Ovary (tissue), 9 donors: ENCODE data around the gene RB1. TPM values are rescaled to one million over a fixed set of nuclear protein-coding genes. Genes with fewer than 3 reads are reported as not detected.

ENCODE experiments used
- DNase-seq, 5 donors: peaks; one replicate each; pipeline ENCODE4 v3.0.0-alpha.2; 2019 to 2020
- H3K27ac ChIP-seq, 2 donors: fragments of 200-600 bp; one replicate each; pipeline versions ENCODE4 v1.5.1 to v1.8.0; 2019 to 2022
- H3K27me3 ChIP-seq: fragments of 200-600 bp; one replicate; pipeline ENCODE4 v1.8.0; 2022
- H3K36me3 ChIP-seq: fragments of 200-600 bp; sonication (generic); one replicate; pipeline ENCODE4 v1.5.1; 2019
- H3K4me1 ChIP-seq: one replicate; pipeline ENCODE4 v1.8.1; 2013; ENCODE audit warnings: mild to moderate bottlenecking, moderate library complexity; ENCODE audit not compliant: insufficient read depth
- H3K4me3 ChIP-seq: fragments of 200-600 bp; sonication (generic); one replicate; pipeline ENCODE4 v1.5.1; 2017
- H3K9me3 ChIP-seq, 2 donors: fragments of 200-600 bp in 1 of 2; sonication (generic) in 1 of 2; one replicate each; pipeline versions ENCODE4 v1.5.1 to v1.8.1; 2013 to 2019; ENCODE audit warnings: mild to moderate bottlenecking in 1 of 2, moderate library complexity in 1 of 2
- CTCF ChIP-seq, 3 donors: fragments of 450-650 bp in 2 of 3; fragments of 200-600 bp in 1 of 3; IDR thresholded peaks; one replicate each; pipeline versions ENCODE4 v1.5.1 to v1.8.0; 2016 to 2022; ENCODE audit warnings: antibody characterized with exemption in 3 of 3, mild to moderate bottlenecking in 1 of 3
- EP300 ChIP-seq: sonication (generic); formaldehyde crosslinking; IDR thresholded peaks from one replicate; pipeline ENCODE4 v1.6.1; 2017; ENCODE audit warnings: antibody characterized with exemption
- POLR2A ChIP-seq: fragments of 450-650 bp; IDR thresholded peaks from one replicate; pipeline ENCODE4 v1.6.1; 2017; ENCODE audit warnings: antibody characterized with exemption, mild to moderate bottlenecking, moderate library complexity
- WGBS, 3 donors: extraction: QIAGEN DNeasy Blood & Tissue Kit in 1 of 3; methylation state at CpG; one replicate each; pipeline versions ENCODE4 v1.1.5 to v1.1.7; 2013 to 2017; 5-methylcytosine and 5-hydroxymethylcytosine counted together
- intact Hi-C, 4 donors: fragments of 100-400 bp; cut with DNase I; formaldehyde crosslinking; loops; one replicate each; pipeline versions ENCODE4 v1.11.0 to v1.15.1; 2022 to 2023
- polyA plus RNA-seq, 2 donors: library from polyadenylated mRNA; stranded (reverse); fragments of 200-250 nt in 1 of 2; fragments of 350-450 nt in 1 of 2; fragmentation: Illumina TruSeq in 1 of 2; extraction: RNeasy Lipid Tissue Mini Kit (QIAGEN cat#74804) in 1 of 2; gene quantifications; one replicate each; pipeline ENCODE4 v1.2.3, GENCODE V29; 2013 to 2014
- total RNA-seq, 7 donors: library from RNA; depleted of rRNA in 2 of 7; stranded (reverse); fragments of >200 nt in 2 of 7; fragmentation: NEBNext Ultra II Directional in 3 of 7; extraction: Animal tissue kit (Norgen Biotek cat#: 25700) in 3 of 7; gene quantifications; one replicate each; pipeline versions ENCODE4 v1.1.0 to v1.2.4, GENCODE V29; 2016 to 2023
- donor health status: DM: no; HTN: no; CAD: no; lungs with moderate emphysema.
- donor health status: DM: no; HTN: no; CAD: no.
- donor health status: Bipolar disorder and iron deficiency.
- donor health status: DM: yes; HTN: yes; CAD: no.
- donor health status: DM: no; HTN: no; CAD: no.
- donor health status: DM: yes; HTN: yes; CAD: no.

The RB1 gene
- total and polyA plus RNA-seq, 9 donors, result 11.4 to 36.6 (median 27.1) TPM

GRCh38 chr13:48264058-48264457 is 39.5 kb upstream of the RB1 start:
- intact Hi-C loops, result no loop called here

GRCh38 chr13:48265217-48265815 is 38.2 kb upstream of the RB1 start:
- intact Hi-C loops, result no loop called here
- no peaks in the 10 kb centered on the region for H3K9me3 ChIP-seq
- no peaks in the 10 kb centered on the region for H3K36me3 ChIP-seq
- TF ChIP-seq EP300, result no peak
- no peak for TF ChIP-seq POLR2A
- TF ChIP-seq CTCF (IDR thresholded peaks at IDR 0.05), result no peak
- DNase-seq, result no peak
- H3K27ac ChIP-seq, result no peak overlapping the region
- H3K27me3 ChIP-seq, result no peaks in the 10 kb centered on the region
- WGBS, 3 donors, result 86 to 90% (median 87%) methylated on average over 8 of the region's 8 CpGs
- H3K4me3 ChIP-seq, result no peak overlapping the region
- no peaks in the 10 kb centered on the region for H3K4me1 ChIP-seq

More at GRCh38 chr13:48264058-48264457, 39.5 kb upstream of the RB1 start:
- TF ChIP-seq CTCF (IDR thresholded peaks at IDR 0.05) (no peak), POLR2A (no peak), EP300 (no peak)
- no peak overlapping the region for H3K27ac ChIP-seq
- no peaks in the 10 kb centered on the region for H3K36me3 ChIP-seq
- H3K9me3 ChIP-seq, result no peaks in the 10 kb centered on the region
- no peak for DNase-seq
- no peak overlapping the region for H3K4me3 ChIP-seq
- 92% methylated on average over 2 of the region's 2 CpGs for WGBS, 3 donors
- H3K27me3 ChIP-seq, result no peaks in the 10 kb centered on the region
- H3K4me1 ChIP-seq, result no peaks in the 10 kb centered on the region

GRCh38 chr13:48266150-48266549 is 37.4 kb upstream of the RB1 start:
- Histone ChIP-seq H3K4me1 (no peaks in the 10 kb centered on the region), H3K36me3 (no peaks in the 10 kb centered on the region), H3K4me3 (no peak overlapping the region), H3K27me3 (no peaks in the 10 kb centered on the region), H3K27ac (no peak overlapping the region), H3K9me3 (no peaks in the 10 kb centered on the region)
- DNase-seq, result no peak
- intact Hi-C loops, result no loop called here
- no peak for TF ChIP-seq EP300
- no peak for TF ChIP-seq POLR2A

- no peaks in the 10 kb centered on the region for H3K27me3 ChIP-seq
- 85 to 92% (median 89%) methylated on average over 2 of the region's 2 CpGs for WGBS, 3 donors
- no peak for DNase-seq
- no peak overlapping the region for H3K27ac ChIP-seq
- H3K4me3 ChIP-seq, result no peak overlapping the region
- H3K36me3 ChIP-seq, result no peaks in the 10 kb centered on the region
- intact Hi-C loops, result no loop called here
- TF ChIP-seq CTCF (IDR thresholded peaks at IDR 0.05), result no peak
- TF ChIP-seq EP300, result no peak
- no peak for TF ChIP-seq POLR2A
- no peaks in the 10 kb centered on the region for H3K4me1 ChIP-seq
- H3K9me3 ChIP-seq, result no peaks in the 10 kb centered on the region
Measured at GRCh38 chr13:48266701-48267639, 36.6 kb upstream of the RB1 start.

GRCh38 chr13:48268019-48268418 is 35.5 kb upstream of the RB1 start:
- intact Hi-C loops, result no loop called here
- Histone ChIP-seq H3K27ac (no peak overlapping the region), H3K4me3 (no peak overlapping the region), H3K36me3 (no peaks in the 10 kb centered on the region), H3K27me3 (no peaks in the 10 kb centered on the region), H3K4me1 (no peaks in the 10 kb centered on the region), H3K9me3 (no peaks in the 10 kb centered on the region)
- WGBS, 3 donors, result 88 to 90% (median 90%) methylated on average over 4 of the region's 4 CpGs
- TF ChIP-seq CTCF (IDR thresholded peaks at IDR 0.05) (no peak), EP300 (no peak), POLR2A (no peak)
- DNase-seq, result no peak
